Neural cell (in vitro differentiated cells): Measurements from ENCODE around the gene ARFGAP1. TPM values are rescaled to one million over a fixed set of nuclear protein-coding genes. Genes with fewer than 3 reads are reported as not detected.

Experiments used
- H2AFZ ChIP-seq: fragments of 200-600, 300-800 bp; sonication (generic), shearing (Covaris generic); 2 replicates; pipeline ENCODE4 v1.6.0; 2014; ENCODE audit warnings: low read depth, mild to moderate bottlenecking, antibody characterized with exemption, low read length, moderate library complexity
- H3F3A ChIP-seq: fragments of 200-600 bp; shearing (Covaris generic); 2 replicates; pipeline ENCODE4 v1.6.1; 2016; ENCODE audit warnings: mild to moderate bottlenecking, moderate library complexity, mixed read lengths, antibody characterized with exemption, low read length; ENCODE audit not compliant: insufficient read depth, poor library complexity, severe bottlenecking
- H3K27ac ChIP-seq: fragments of 200-600, 300-800 bp; sonication (generic), shearing (Covaris generic); 2 replicates; pipeline ENCODE4 v1.5.1; 2014; ENCODE audit warnings: mild to moderate bottlenecking, low read length, moderate library complexity
- H3K27me3 ChIP-seq: fragments of 300-800, 200-600 bp; sonication (generic), shearing (Covaris generic); 2 replicates; pipeline ENCODE4 v1.6.0; 2014; ENCODE audit warnings: mild to moderate bottlenecking, low read depth, low read length, moderate library complexity; ENCODE audit not compliant: insufficient read depth
- H3K36me3 ChIP-seq: fragments of 300-800, 200-600 bp; sonication (generic), shearing (Covaris generic); 2 replicates; pipeline ENCODE4 v1.5.1; 2014; ENCODE audit warnings: mild to moderate bottlenecking, antibody characterized with exemption, low read length, moderate library complexity; ENCODE audit not compliant: insufficient read depth
- H3K4me2 ChIP-seq: fragments of 300-800, 200-600 bp; sonication (generic), shearing (Covaris generic); 2 replicates; pipeline ENCODE4 v1.6.0; 2014; ENCODE audit warnings: mild to moderate bottlenecking, low read length
- H3K4me3 ChIP-seq: fragments of 300-800, 200-600 bp; sonication (generic), shearing (Covaris generic); 2 replicates; pipeline ENCODE4 v1.5.1; 2014; ENCODE audit warnings: mild to moderate bottlenecking, low read length, moderate library complexity
- H3K79me2 ChIP-seq: fragments of 200-600 bp; shearing (Covaris generic); replicated peaks from 2 replicates; pipeline ENCODE4 v1.6.0; 2014; ENCODE audit warnings: mild to moderate bottlenecking, low read length, moderate library complexity; ENCODE audit not compliant: insufficient read depth
- H3K9ac ChIP-seq: fragments of 300-800, 200-600 bp; sonication (generic), shearing (Covaris generic); 2 replicates; pipeline ENCODE4 v1.6.1; 2016; ENCODE audit warnings: mild to moderate bottlenecking, low read length, mixed read lengths
- H3K9me2 ChIP-seq: fragments of 200-600 bp; shearing (Covaris generic); 2 replicates; pipeline ENCODE4 v1.6.1; 2016; ENCODE audit warnings: mild to moderate bottlenecking, low read length, mixed read lengths; ENCODE audit not compliant: insufficient read depth
- H3K9me3 ChIP-seq: fragments of 200-600, 300-800 bp; sonication (generic), shearing (Covaris generic); 2 replicates; pipeline ENCODE4 v1.6.1; 2016; ENCODE audit warnings: mild to moderate bottlenecking, mixed run types, low read length, moderate library complexity, mixed read lengths
- H4K20me1 ChIP-seq: fragments of 200-600 bp; shearing (Covaris generic); 2 replicates; pipeline ENCODE4 v1.6.1; 2016; ENCODE audit warnings: mild to moderate bottlenecking, mixed run types; ENCODE audit not compliant: insufficient read depth
- EP300 ChIP-seq: fragments of 450-650 bp; conservative IDR thresholded peaks from 2 replicates; pipeline ENCODE4 v1.6.1; 2014; ENCODE audit warnings: antibody characterized with exemption, mild to moderate bottlenecking, moderate library complexity; ENCODE audit not compliant: poor library complexity, severe bottlenecking
- EZH2 ChIP-seq: fragments of 200-600, 300-800 bp; shearing (Covaris generic), sonication (generic); IDR thresholded peaks from 2 replicates; pipeline ENCODE4 v1.6.1; 2014; ENCODE audit warnings: antibody characterized with exemption, low read length, borderline replicate concordance, mild to moderate bottlenecking; ENCODE audit not compliant: insufficient read depth, poor library complexity, severe bottlenecking
- MXI1 ChIP-seq: fragments of 450-650 bp; conservative IDR thresholded peaks from 2 replicates; pipeline ENCODE4 v1.6.1; 2014; ENCODE audit warnings: antibody characterized with exemption, mild to moderate bottlenecking; ENCODE audit not compliant: poor library complexity, severe bottlenecking
- POLR2AphosphoS5 ChIP-seq: IDR thresholded peaks from 2 replicates; pipeline ENCODE4 v1.6.1; 2012
- RAD21 ChIP-seq: fragments of 450-650 bp; conservative IDR thresholded peaks from 2 replicates; pipeline ENCODE4 v1.6.1; 2014; ENCODE audit warnings: antibody characterized with exemption, mild to moderate bottlenecking, moderate library complexity
- SMC3 ChIP-seq: fragments of 450-650 bp; conservative IDR thresholded peaks from 2 replicates; pipeline ENCODE4 v1.6.1; 2014; ENCODE audit warnings: antibody characterized with exemption, mild to moderate bottlenecking, moderate library complexity; ENCODE audit not compliant: poor library complexity
- TAF1 ChIP-seq: IDR thresholded peaks from 2 replicates; pipeline ENCODE4 v1.6.1; 2012; ENCODE audit warnings: low read depth
- polyA plus RNA-seq: library from polyadenylated mRNA; depleted of rRNA; stranded (reverse); fragments of >200 nt; gene quantifications from 2 replicates; pipeline ENCODE4 v1.2.3, GENCODE V29; 2014
- TF ChIP-seq, protein P1 (sequence below): fragments of 450-650 bp; IDR thresholded peaks from 2 replicates; pipeline ENCODE4 v1.5.1; 2014; ENCODE audit warnings: antibody characterized with exemption, mild to moderate bottlenecking, moderate library complexity; ENCODE audit not compliant: poor library complexity, severe bottlenecking
- TF ChIP-seq, protein P2 (sequence below): IDR thresholded peaks from 2 replicates; pipeline ENCODE4 v1.6.1; 2012; ENCODE audit warnings: borderline replicate concordance

The ARFGAP1 gene
- polyA plus RNA-seq, 1 donor from 2014 or later, result 70.2 TPM

DNA sequence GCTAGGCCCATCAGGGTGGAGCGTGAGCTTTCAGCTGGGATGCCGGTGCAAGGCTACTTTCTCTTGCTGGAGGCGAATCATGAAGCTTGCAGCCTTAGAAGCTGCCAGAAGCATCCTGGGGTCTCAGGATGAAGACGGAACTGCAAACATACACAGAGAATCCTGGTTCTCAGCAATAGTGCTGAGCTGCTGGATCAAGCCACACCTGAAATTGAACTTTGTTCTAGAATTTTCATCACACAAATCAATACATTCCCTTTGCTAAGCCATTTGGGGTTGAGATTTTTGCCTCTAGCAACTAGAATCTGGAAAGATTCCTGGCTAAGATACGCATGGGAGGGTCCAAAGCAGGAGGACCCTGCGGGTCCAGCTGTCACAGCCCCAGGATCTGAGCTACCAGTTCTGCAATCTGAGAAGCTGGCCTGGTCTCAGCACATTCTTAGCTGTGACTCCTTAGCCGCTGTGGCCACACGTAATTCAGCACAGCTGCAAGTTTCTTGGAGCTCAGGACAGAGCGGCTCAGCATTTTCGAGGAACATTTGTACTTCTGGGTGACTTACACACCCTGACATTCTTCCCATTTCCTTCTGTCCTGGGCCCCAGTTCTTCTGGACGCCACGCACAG, 6.6 kb upstream of the ARFGAP1 start:
- no peaks in the 10 kb centered on the region for H3K9me3 ChIP-seq
- H3K9ac ChIP-seq, result no peak overlapping the region
- no peak overlapping the region for H3K4me3 ChIP-seq
- H2AFZ ChIP-seq, result no peak overlapping the region
- no peaks in the 10 kb centered on the region for H3K36me3 ChIP-seq
- H3K27me3 ChIP-seq, result no peaks in the 10 kb centered on the region
- H3K79me2 ChIP-seq, result no peaks in the 10 kb centered on the region
- no peak for TF ChIP-seq EZH2
- TF ChIP-seq, protein P1, sequence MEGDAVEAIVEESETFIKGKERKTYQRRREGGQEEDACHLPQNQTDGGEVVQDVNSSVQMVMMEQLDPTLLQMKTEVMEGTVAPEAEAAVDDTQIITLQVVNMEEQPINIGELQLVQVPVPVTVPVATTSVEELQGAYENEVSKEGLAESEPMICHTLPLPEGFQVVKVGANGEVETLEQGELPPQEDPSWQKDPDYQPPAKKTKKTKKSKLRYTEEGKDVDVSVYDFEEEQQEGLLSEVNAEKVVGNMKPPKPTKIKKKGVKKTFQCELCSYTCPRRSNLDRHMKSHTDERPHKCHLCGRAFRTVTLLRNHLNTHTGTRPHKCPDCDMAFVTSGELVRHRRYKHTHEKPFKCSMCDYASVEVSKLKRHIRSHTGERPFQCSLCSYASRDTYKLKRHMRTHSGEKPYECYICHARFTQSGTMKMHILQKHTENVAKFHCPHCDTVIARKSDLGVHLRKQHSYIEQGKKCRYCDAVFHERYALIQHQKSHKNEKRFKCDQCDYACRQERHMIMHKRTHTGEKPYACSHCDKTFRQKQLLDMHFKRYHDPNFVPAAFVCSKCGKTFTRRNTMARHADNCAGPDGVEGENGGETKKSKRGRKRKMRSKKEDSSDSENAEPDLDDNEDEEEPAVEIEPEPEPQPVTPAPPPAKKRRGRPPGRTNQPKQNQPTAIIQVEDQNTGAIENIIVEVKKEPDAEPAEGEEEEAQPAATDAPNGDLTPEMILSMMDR, result no peak
- TF ChIP-seq, protein P2, sequence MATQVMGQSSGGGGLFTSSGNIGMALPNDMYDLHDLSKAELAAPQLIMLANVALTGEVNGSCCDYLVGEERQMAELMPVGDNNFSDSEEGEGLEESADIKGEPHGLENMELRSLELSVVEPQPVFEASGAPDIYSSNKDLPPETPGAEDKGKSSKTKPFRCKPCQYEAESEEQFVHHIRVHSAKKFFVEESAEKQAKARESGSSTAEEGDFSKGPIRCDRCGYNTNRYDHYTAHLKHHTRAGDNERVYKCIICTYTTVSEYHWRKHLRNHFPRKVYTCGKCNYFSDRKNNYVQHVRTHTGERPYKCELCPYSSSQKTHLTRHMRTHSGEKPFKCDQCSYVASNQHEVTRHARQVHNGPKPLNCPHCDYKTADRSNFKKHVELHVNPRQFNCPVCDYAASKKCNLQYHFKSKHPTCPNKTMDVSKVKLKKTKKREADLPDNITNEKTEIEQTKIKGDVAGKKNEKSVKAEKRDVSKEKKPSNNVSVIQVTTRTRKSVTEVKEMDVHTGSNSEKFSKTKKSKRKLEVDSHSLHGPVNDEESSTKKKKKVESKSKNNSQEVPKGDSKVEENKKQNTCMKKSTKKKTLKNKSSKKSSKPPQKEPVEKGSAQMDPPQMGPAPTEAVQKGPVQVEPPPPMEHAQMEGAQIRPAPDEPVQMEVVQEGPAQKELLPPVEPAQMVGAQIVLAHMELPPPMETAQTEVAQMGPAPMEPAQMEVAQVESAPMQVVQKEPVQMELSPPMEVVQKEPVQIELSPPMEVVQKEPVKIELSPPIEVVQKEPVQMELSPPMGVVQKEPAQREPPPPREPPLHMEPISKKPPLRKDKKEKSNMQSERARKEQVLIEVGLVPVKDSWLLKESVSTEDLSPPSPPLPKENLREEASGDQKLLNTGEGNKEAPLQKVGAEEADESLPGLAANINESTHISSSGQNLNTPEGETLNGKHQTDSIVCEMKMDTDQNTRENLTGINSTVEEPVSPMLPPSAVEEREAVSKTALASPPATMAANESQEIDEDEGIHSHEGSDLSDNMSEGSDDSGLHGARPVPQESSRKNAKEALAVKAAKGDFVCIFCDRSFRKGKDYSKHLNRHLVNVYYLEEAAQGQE, result no peak
- TF ChIP-seq RAD21, result no peak
- TF ChIP-seq MXI1, result no peak
- TF ChIP-seq TAF1, result no peak
- no peak for TF ChIP-seq SMC3
- no peak for TF ChIP-seq EP300
- no peak for TF ChIP-seq POLR2AphosphoS5
- no peak overlapping the region for H3K4me2 ChIP-seq
- no peaks in the 10 kb centered on the region for H4K20me1 ChIP-seq
- H3K27ac ChIP-seq, result no peak overlapping the region
- H3K9me2 ChIP-seq, result no peaks in the 10 kb centered on the region
- H3F3A ChIP-seq, result no peaks in the 10 kb centered on the region

DNA sequence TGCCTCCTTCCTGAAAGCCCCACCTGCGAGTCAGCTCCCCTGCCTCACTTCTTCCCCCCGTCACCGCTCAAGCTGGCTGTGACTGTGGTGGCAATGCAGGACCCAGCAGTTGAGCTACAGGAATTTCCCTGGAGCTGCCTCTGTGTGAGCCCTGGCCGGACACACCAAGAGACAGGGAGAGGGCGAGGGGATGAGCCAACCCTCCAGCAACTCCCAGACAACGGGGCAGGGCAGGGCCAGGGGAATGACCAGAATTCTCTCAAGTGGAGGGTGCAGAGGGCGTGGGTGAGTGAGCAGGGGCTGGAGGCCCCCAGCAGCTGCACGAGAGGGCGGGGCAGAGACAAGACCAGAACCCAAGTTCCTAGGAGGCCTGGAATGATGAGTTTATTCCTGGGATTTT, 4.9 kb upstream of the ARFGAP1 start:
- Histone ChIP-seq H2AFZ (no peak overlapping the region), H3F3A (no peaks in the 10 kb centered on the region), H3K4me3 (no peak overlapping the region), H4K20me1 (no peaks in the 10 kb centered on the region), H3K9ac (no peak overlapping the region), H3K27me3 (no peaks in the 10 kb centered on the region), H3K27ac (no peak overlapping the region), H3K36me3 (no peaks in the 10 kb centered on the region), H3K79me2 (peaks cover 7% of the 10 kb centered on the region), H3K9me2 (no peaks in the 10 kb centered on the region), H3K4me2 (no peak overlapping the region), H3K9me3 (no peaks in the 10 kb centered on the region)
- TF ChIP-seq TAF1, result no peak
- TF ChIP-seq RAD21, result no peak
- TF ChIP-seq MXI1, result no peak
- TF ChIP-seq, protein P1, result no peak
- no peak for TF ChIP-seq SMC3
- no peak for TF ChIP-seq POLR2AphosphoS5
- TF ChIP-seq EZH2, result no peak
- TF ChIP-seq EP300, result no peak
- TF ChIP-seq, protein P2, result no peak
